T-cell (primary cell): ENCODE results near the gene TUBB2A. TPM values are rescaled to one million over a fixed set of nuclear protein-coding genes. Genes with fewer than 3 reads are reported as not detected.
"Not testable (repeated sequence)": the region's sequence is repeated elsewhere in the genome, so short reads cannot be mapped to it uniquely, and the experiment has no call there.

ENCODE experiments used
- ATAC-seq, 4 experiments: fragments of 200-7000 bp in 3 of 4; fragments of 150-1000 bp in 1 of 4; cut with Tn5 transposase; replicated peaks in 1 of 4; 1 replicate in 3 of 4; 2 replicates in 1 of 4; pipeline ENCODE4 v1.10.0; 2021; ENCODE audit warnings: moderate library complexity in 3 of 4, mild to moderate bottlenecking in 2 of 4, moderate number of reproducible peaks in 1 of 4
- CTCF ChIA-PET, 2 donors: fragments of 300-600 bp; sonication (Branson Sonifier 250); formaldehyde crosslinking; loops; one replicate each; lab custom pipeline; 2022; ENCODE audit warnings: antibody characterized with exemption in 2 of 2; lab: Charles Lee
- POLR2A ChIA-PET, 2 donors: fragments of 300-600 bp; sonication (Branson Sonifier 250); formaldehyde crosslinking; loops; one replicate each; lab custom pipeline; 2022; ENCODE audit warnings: antibody characterized with exemption in 2 of 2; lab: Charles Lee
- DNase-seq, 35 experiments: peaks; one replicate each; pipeline versions ENCODE4 v3.0.0 to v3.0.0-alpha.2; 2013 to 2023
- H3K27ac ChIP-seq: one replicate; pipeline ENCODE4 v1.5.1; 2013; ENCODE audit warnings: low read length
- H3K27me3 ChIP-seq, 2 experiments: replicated peaks in 1 of 2; 1 replicate in 1 of 2; 2 replicates in 1 of 2; pipeline versions ENCODE4 v1.6.1 to v1.7.0; 2013; ENCODE audit warnings: low read length in 1 of 2, mixed read lengths in 1 of 2; ENCODE audit not compliant: control insufficient read depth in 2 of 2, insufficient read depth in 2 of 2; ENCODE audit errors: extremely low read depth in 1 of 2
- H3K36me3 ChIP-seq, 2 donors: 1 replicate in 1 of 2; 2 replicates in 1 of 2; pipeline versions ENCODE4 v1.6.1 to v1.7.0; 2013; ENCODE audit warnings: low read length in 1 of 2; ENCODE audit not compliant: control insufficient read depth in 2 of 2, insufficient read depth in 1 of 2; ENCODE audit errors: extremely low read depth in 1 of 2
- H3K4me1 ChIP-seq, 2 experiments: 1 replicate in 1 of 2; 2 replicates in 1 of 2; pipeline versions ENCODE4 v1.6.1 to v1.7.0; 2013; ENCODE audit warnings: low read length in 2 of 2, mixed read lengths in 1 of 2; ENCODE audit not compliant: insufficient read depth in 2 of 2, control insufficient read depth in 1 of 2; ENCODE audit errors: extremely low read depth in 1 of 2
- H3K4me3 ChIP-seq, 2 donors: 1 replicate in 1 of 2; 2 replicates in 1 of 2; pipeline versions ENCODE4 v1.5.1 to v1.7.0; 2013; ENCODE audit warnings: mild to moderate bottlenecking in 2 of 2, low read length in 1 of 2, moderate library complexity in 1 of 2; ENCODE audit not compliant: control insufficient read depth in 1 of 2; ENCODE audit errors: extremely low read depth in 1 of 2
- H3K9me3 ChIP-seq: 2 replicates; pipeline ENCODE4 v1.7.0; 2013
- H3K27ac Mint-ChIP-seq, 2 donors: one replicate each; pipeline ENCODE4 v1.8.0; 2020 to 2021; ENCODE audit warnings: mild to moderate bottlenecking in 2 of 2, mixed read lengths in 2 of 2
- H3K27me3 Mint-ChIP-seq, 2 donors: one replicate each; pipeline ENCODE4 v1.8.0; 2021 to 2022; ENCODE audit warnings: mixed read lengths in 2 of 2
- H3K36me3 Mint-ChIP-seq: one replicate; pipeline ENCODE4 v1.8.0; 2021; ENCODE audit warnings: mixed read lengths
- H3K4me1 Mint-ChIP-seq, 3 donors: one replicate each; pipeline ENCODE4 v1.8.0; 2020 to 2022; ENCODE audit warnings: mixed read lengths in 3 of 3, mild to moderate bottlenecking in 1 of 3
- H3K4me3 Mint-ChIP-seq, 3 donors: one replicate each; pipeline ENCODE4 v1.8.0; 2020 to 2022; ENCODE audit warnings: mild to moderate bottlenecking in 3 of 3, mixed read lengths in 3 of 3, moderate library complexity in 3 of 3
- H3K9me3 Mint-ChIP-seq, 3 donors: one replicate each; pipeline ENCODE4 v1.8.0; 2020 to 2022; ENCODE audit warnings: mixed read lengths in 3 of 3
- WGBS: methylation state at CpG from one replicate; pipeline ENCODE4 v1.1.5; 2013; ENCODE audit warnings: missing lambda C conversion rate; ENCODE audit not compliant: insufficient coverage; 5-methylcytosine and 5-hydroxymethylcytosine counted together
- total RNA-seq, 35 experiments: library from RNA in 6 of 35; stranded (reverse) in 6 of 35; fragments of 120-200 nt in 1 of 35; gene quantifications; one replicate each; pipeline versions ENCODE4 v1.2.1 to v1.2.4 and lab custom pipeline; 2013 to 2026

The TUBB2A gene
- total RNA-seq, 5 donors from 2014 or later (not counting 1 experiment from before 2014, with no cell fraction given) = 4.5 to 34.7 (median 9.6) TPM

DNA sequence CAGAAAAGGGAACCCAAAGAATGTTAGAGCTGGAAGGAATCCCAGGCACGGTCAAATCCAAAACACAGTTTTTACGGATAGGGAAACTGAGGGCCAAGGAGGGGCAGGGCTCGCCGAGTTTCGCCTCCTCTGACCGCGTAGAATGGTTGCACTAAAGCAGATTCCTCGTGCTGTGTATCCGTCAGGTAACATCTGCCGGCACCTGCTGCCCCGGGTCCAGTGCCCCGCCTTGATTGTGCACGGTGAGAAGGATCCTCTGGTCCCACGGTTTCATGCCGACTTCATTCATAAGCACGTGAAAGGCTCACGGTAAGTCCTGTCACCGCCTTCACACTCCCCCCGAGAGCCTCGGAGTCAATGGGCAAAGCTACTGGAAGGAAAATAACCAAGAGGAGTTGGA lies 17.1 kb downstream of the TUBB2A start:
- H3K27me3 Mint-ChIP-seq = no peaks in the 10 kb centered on the region
- no peak overlapping the region for H3K4me3 Mint-ChIP-seq
- POLR2A ChIA-PET = no interaction called here

DNA sequence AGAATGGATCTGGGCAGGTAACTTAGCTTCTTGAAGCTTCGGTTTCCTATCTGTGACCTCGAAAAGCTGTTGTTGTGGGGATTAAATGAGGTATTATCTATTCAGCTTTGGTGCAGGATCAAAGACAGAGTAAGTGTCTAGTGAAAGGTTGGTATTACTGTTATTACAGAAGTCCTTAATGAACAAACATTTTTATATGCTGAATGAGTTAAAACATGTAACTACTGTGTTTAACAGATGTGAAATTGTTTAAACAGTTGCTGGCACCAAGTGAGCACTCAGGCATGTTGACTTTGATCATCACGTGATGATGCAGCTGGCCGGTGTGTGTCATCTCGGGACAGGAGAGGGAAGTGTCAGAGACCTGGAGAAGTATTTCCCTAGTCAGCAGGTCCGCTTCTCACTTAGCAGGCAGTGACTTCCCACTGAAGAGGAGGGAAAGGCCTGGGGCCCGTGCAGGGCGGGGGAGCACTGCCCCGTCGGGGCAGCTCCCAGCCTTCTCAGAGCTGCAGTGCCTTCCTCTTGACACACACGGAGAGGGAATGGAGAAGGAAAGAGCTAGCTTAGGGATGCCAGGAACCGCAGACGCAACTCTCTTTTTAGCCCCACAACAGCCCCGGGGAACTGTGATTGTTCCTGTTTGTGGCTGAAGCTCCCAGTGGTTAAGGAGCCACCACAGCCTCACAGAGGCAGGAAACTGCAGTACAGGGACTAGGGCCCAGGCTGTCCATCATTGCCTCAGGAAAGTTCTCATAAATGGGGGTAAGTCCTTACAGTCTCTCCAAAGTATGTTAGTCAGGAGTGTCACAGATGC lies 18.0 kb downstream of the TUBB2A start:
- Mint-ChIP-seq H3K4me1 (peaks cover 0 to 6% (median 0%) of the 10 kb centered on the region in 3 donors), H3K36me3 (peaks cover 57% of the 10 kb centered on the region), H3K27ac (no peak overlapping the region), H3K27me3 (no peaks in the 10 kb centered on the region), H3K4me3 (no peak overlapping the region), H3K9me3 (no peaks in the 10 kb centered on the region)
- H3K4me3 ChIP-seq = no peak overlapping the region
- H3K9me3 ChIP-seq = no peaks in the 10 kb centered on the region
- ChIA-PET POLR2A (no interaction called here), CTCF (no interaction called here)
- peaks cover 4 to 20% of the 10 kb centered on the region in 2 donors for H3K36me3 ChIP-seq
- no peaks in the 10 kb centered on the region for H3K4me1 ChIP-seq
- no peak overlapping the region for H3K27ac ChIP-seq
- no peak for ATAC-seq
- 59% methylated on average over 5 of the region's 14 CpGs for whole genome bisulfite sequencing
- H3K27me3 ChIP-seq = no peaks in the 10 kb centered on the region
- peak in 1 of 35 experiments; percentile 9 for DNase-seq

More for the DNA sequence above, 17.1 kb downstream of the TUBB2A start:
- Mint-ChIP-seq H3K36me3 (peaks cover 58% of the 10 kb centered on the region), H3K4me1 (peaks cover 0 to 11% (median 0%) of the 10 kb centered on the region in 3 donors), H3K27ac (no peak overlapping the region), H3K9me3 (no peaks in the 10 kb centered on the region)
- H3K9me3 ChIP-seq = no peaks in the 10 kb centered on the region
- DNase-seq (no peak), ATAC-seq (no peak)
- CTCF ChIA-PET = interaction anchor here in 1 of 2 donors (0.5 to 0.8 kb wide), 2 partner anchors 87 to 111 kb away, joined by 3 read pairs; no protein-coding TSS in a partner anchor
- 97% methylated on average over 20 of the region's 20 CpGs for WGBS
- H3K36me3 ChIP-seq = peaks cover 4 to 20% of the 10 kb centered on the region in 2 donors
- H3K4me1 ChIP-seq = no peaks in the 10 kb centered on the region
- H3K4me3 ChIP-seq = no peak overlapping the region
- H3K27ac ChIP-seq = no peak overlapping the region
- H3K27me3 ChIP-seq = no peaks in the 10 kb centered on the region

DNA sequence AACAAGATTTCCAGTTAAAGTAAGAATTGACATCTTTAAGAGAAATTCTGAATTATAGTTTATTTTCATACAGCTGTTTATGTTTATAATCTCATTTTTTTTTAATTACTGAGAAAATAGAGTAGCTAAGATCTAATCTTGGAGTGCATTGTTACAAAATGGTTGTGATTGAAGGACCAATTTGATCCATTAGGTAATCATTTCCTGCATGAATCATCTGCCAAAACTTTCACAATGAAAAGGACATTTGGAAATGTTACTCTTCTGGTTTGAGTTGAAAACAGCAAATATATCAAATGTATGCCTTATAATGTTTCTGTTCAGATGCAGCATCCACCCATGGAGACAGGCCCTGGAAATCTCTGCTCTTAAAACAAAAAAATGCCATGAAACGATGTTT lies 19.0 kb downstream of the TUBB2A start:
- ChIA-PET CTCF (no interaction called here), POLR2A (interaction anchor here in 1 of 2 donors (0.9 kb wide), 1 partner anchor 15 kb away, joined by 3 read pairs; no protein-coding TSS in a partner anchor)
- H3K9me3 Mint-ChIP-seq = no peaks in the 10 kb centered on the region
- ATAC-seq (no peak), DNase-seq (no peak)
- H3K36me3 ChIP-seq = peaks cover 0 to 20% of the 10 kb centered on the region in 2 donors
- peaks cover 54% of the 10 kb centered on the region for H3K36me3 Mint-ChIP-seq
- H3K27me3 ChIP-seq = no peaks in the 10 kb centered on the region
- no peak overlapping the region for H3K27ac ChIP-seq
- 75% methylated on average over 1 of the region's 1 CpG for WGBS
- H3K4me3 Mint-ChIP-seq = no peak overlapping the region
- H3K4me1 Mint-ChIP-seq = peaks cover 0 to 6% (median 0%) of the 10 kb centered on the region in 3 donors
- H3K27ac Mint-ChIP-seq = no peak overlapping the region
- H3K4me3 ChIP-seq = no peak overlapping the region
- no peaks in the 10 kb centered on the region for H3K4me1 ChIP-seq
- no peaks in the 10 kb centered on the region for H3K27me3 Mint-ChIP-seq
- H3K9me3 ChIP-seq = no peaks in the 10 kb centered on the region

DNA sequence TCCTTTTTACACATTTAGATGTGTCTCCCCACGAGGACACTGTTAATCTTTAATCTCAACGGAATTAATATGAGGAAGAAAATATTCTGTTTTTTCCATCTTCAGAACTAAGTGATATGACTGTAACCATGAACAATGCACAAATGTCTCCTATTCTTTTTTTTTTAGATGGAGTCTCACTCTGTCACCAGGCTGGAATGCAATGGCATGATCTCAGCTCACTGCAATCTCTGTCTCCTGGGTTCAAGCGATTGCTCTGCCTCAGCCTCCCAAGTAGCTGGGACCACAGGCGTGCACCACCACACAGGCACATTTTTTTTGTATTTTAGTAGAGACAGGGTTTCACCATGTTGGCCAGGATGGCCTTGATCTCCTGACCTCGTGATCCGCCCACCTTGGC lies 19.5 kb downstream of the TUBB2A start:
- H3K4me3 ChIP-seq, H3K27ac ChIP-seq, H3K27me3 Mint-ChIP-seq, H3K9me3 ChIP-seq, DNase-seq, H3K27me3 ChIP-seq, H3K4me1 ChIP-seq, CTCF ChIA-PET, H3K4me3 Mint-ChIP-seq, H3K4me1 Mint-ChIP-seq, H3K27ac Mint-ChIP-seq, ATAC-seq, H3K9me3 Mint-ChIP-seq: not testable (repeated sequence)
- peaks cover 0 to 17% of the 10 kb centered on the region in 2 donors for H3K36me3 ChIP-seq
- H3K36me3 Mint-ChIP-seq = peaks cover 50% of the 10 kb centered on the region
- WGBS = no CpG with 5 or more reads among the region's 6 CpGs
- POLR2A ChIA-PET = interaction anchor here in 1 of 2 donors (0.9 kb wide), 1 partner anchor 15 kb away, joined by 3 read pairs; no protein-coding TSS in a partner anchor

- Histone ChIP-seq H3K4me3 (no peak overlapping the region), H3K36me3 (peaks cover 0 to 17% of the 10 kb centered on the region in 2 donors), H3K27me3 (no peaks in the 10 kb centered on the region), H3K4me1 (no peaks in the 10 kb centered on the region), H3K9me3 (no peaks in the 10 kb centered on the region), H3K27ac (no peak overlapping the region)
- POLR2A ChIA-PET = interaction anchor here in 1 of 2 donors (0.5 kb wide), 1 partner anchor 287 kb away, joined by 4 read pairs; no protein-coding TSS in a partner anchor
- no peaks in the 10 kb centered on the region for H3K9me3 Mint-ChIP-seq
- no peak overlapping the region for H3K4me3 Mint-ChIP-seq
- DNase-seq (no peak), ATAC-seq (no peak)
- peaks cover 50% of the 10 kb centered on the region for H3K36me3 Mint-ChIP-seq
- peaks cover 0 to 6% (median 0%) of the 10 kb centered on the region in 3 donors for H3K4me1 Mint-ChIP-seq
- CTCF ChIA-PET = no interaction called here
- no peak overlapping the region for H3K27ac Mint-ChIP-seq
- no peaks in the 10 kb centered on the region for H3K27me3 Mint-ChIP-seq
- 93% methylated on average over 6 of the region's 12 CpGs for WGBS
These were observed 20.1 kb downstream of the TUBB2A start for GRCh38 chr6:3137057-3137777.

DNA sequence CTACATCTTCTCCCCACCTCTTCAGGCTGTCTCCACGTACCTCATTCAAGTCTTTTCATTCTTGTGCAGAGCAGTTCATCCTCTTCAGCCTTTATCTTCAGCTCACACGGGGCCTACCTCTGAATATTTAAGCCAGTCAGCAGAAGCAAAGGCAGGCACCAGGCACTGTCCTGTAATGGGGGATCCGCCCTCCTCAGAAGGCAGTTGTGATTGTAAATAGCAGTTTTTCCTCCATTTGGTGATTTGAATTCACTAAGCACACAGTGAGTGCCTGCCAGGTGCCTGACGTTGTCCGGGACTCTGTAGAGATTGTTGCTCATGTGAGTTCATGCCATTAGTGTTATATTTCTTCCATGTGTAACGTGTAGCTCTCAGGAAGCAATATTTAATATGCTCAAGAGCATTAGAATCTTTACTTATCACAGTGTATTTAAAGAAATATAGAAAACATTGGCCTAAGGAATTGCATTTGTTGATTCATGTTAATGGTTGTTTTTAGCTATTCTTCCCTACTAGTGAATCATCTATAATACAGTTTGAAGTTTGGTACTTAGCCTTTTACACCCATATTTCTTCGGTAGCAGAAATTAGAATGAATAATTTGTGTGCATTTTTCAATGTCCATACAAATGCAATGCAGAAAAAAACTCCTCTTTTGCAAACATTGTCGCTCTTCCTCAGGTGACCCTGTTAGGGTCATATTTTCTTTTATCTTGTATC lies 20.9 kb downstream of the TUBB2A start:
- ChIA-PET CTCF (no interaction called here), POLR2A (interaction anchor here in 1 of 2 donors (0.5 kb wide), 1 partner anchor 286 kb away, joined by 4 read pairs; no protein-coding TSS in a partner anchor)
- no peaks in the 10 kb centered on the region for H3K4me1 ChIP-seq
- Mint-ChIP-seq H3K27ac (no peak overlapping the region), H3K4me3 (no peak overlapping the region), H3K9me3 (no peaks in the 10 kb centered on the region), H3K36me3 (peaks cover 55% of the 10 kb centered on the region), H3K4me1 (peaks cover 0 to 6% (median 0%) of the 10 kb centered on the region in 3 donors), H3K27me3 (no peaks in the 10 kb centered on the region)
- H3K27me3 ChIP-seq = no peaks in the 10 kb centered on the region
- no peak overlapping the region for H3K4me3 ChIP-seq
- H3K27ac ChIP-seq = no peak overlapping the region
- WGBS = 85% methylated on average over 2 of the region's 8 CpGs
- H3K36me3 ChIP-seq = peaks cover 0 to 17% of the 10 kb centered on the region in 2 donors
- DNase-seq (no peak), ATAC-seq (no peak)
- no peaks in the 10 kb centered on the region for H3K9me3 ChIP-seq
